ENCODE data around the gene MAP3K6.
"Not testable (repeated sequence)": the region's sequence is repeated elsewhere in the genome, so short reads cannot be mapped to it uniquely, and the experiment has no call there.

Gene MAP3K6

GRCh38 chr1:27391511-27392095 lies 24.8 kb upstream of the MAP3K6 start:
- no peak overlapping the region for H3K27ac ChIP-seq (ENCODE audit: low read depth, low read length)
- H3K4me3 ChIP-seq (ENCODE audit: low read depth in 1 of 5, low read length in 5 of 5) = peak overlapping the region; percentile 42 to 61 (median 54)
- peak overlapping the region in 4 of 5 donors; percentile 1 to 58 (median 16) for H3K9ac ChIP-seq (ENCODE audit: low read length in 5 of 5)
- peaks cover 4 to 48% (median 20%) of the 10 kb centered on the region in 5 donors for H3K4me1 ChIP-seq (ENCODE audit: control insufficient read depth in 5 of 5, insufficient read depth in 5 of 5, low read length in 5 of 5)
- peaks cover 0 to 4% (median 0%) of the 10 kb centered on the region in 5 donors for H3K27me3 ChIP-seq (ENCODE audit: control insufficient read depth in 5 of 5, insufficient read depth in 4 of 5, low read length in 5 of 5)
- H3K36me3 ChIP-seq (ENCODE audit: control insufficient read depth in 5 of 5, insufficient read depth in 5 of 5, low read length in 5 of 5) = no peaks in the 10 kb centered on the region
- no peaks in the 10 kb centered on the region for H3K9me3 ChIP-seq (ENCODE audit: control insufficient read depth in 5 of 5, low read length in 5 of 5)

GRCh38 chr1:27388337-27389005 lies 21.7 kb upstream of the MAP3K6 start:
- H3K4me3 ChIP-seq (ENCODE audit: low read depth in 1 of 5, low read length in 5 of 5) = no peak overlapping the region
- peaks cover 4 to 39% (median 16%) of the 10 kb centered on the region in 5 donors for H3K4me1 ChIP-seq (ENCODE audit: control insufficient read depth in 5 of 5, insufficient read depth in 5 of 5, low read length in 5 of 5)
- H3K9me3 ChIP-seq (ENCODE audit: control insufficient read depth in 5 of 5, low read length in 5 of 5) = no peaks in the 10 kb centered on the region
- peaks cover 0 to 4% (median 0%) of the 10 kb centered on the region in 5 donors for H3K27me3 ChIP-seq (ENCODE audit: control insufficient read depth in 5 of 5, insufficient read depth in 4 of 5, low read length in 5 of 5)
- H3K36me3 ChIP-seq (ENCODE audit: control insufficient read depth in 5 of 5, insufficient read depth in 5 of 5, low read length in 5 of 5) = no peaks in the 10 kb centered on the region
- no peak overlapping the region for H3K27ac ChIP-seq (ENCODE audit: low read depth, low read length)
- H3K9ac ChIP-seq (ENCODE audit: low read length in 5 of 5) = peak overlapping the region in 1 of 5 donors; percentile 33

GRCh38 chr1:27384797-27385196 lies 18.0 kb upstream of the MAP3K6 start:
- not testable (repeated sequence) for H3K9ac ChIP-seq (ENCODE audit: low read length in 5 of 5); H3K36me3 ChIP-seq (ENCODE audit: control insufficient read depth in 5 of 5, insufficient read depth in 5 of 5, low read length in 5 of 5); H3K27me3 ChIP-seq (ENCODE audit: control insufficient read depth in 5 of 5, insufficient read depth in 4 of 5, low read length in 5 of 5); H3K4me3 ChIP-seq (ENCODE audit: low read depth in 1 of 5, low read length in 5 of 5); H3K9me3 ChIP-seq (ENCODE audit: control insufficient read depth in 5 of 5, low read length in 5 of 5); H3K27ac ChIP-seq (ENCODE audit: low read depth, low read length)
- H3K4me1 ChIP-seq (ENCODE audit: control insufficient read depth in 5 of 5, insufficient read depth in 5 of 5, low read length in 5 of 5) = peaks cover 0 to 14% (median 0%) of the 10 kb centered on the region in 5 donors

- no peak overlapping the region for H3K27ac ChIP-seq (ENCODE audit: low read depth, low read length)
- no peak overlapping the region for H3K4me3 ChIP-seq (ENCODE audit: low read depth in 1 of 5, low read length in 5 of 5)
- no peaks in the 10 kb centered on the region for H3K9me3 ChIP-seq (ENCODE audit: control insufficient read depth in 5 of 5, low read length in 5 of 5)
- peaks cover 0 to 9% (median 0%) of the 10 kb centered on the region in 5 donors for H3K27me3 ChIP-seq (ENCODE audit: control insufficient read depth in 5 of 5, insufficient read depth in 4 of 5, low read length in 5 of 5)
- no peak overlapping the region for H3K9ac ChIP-seq (ENCODE audit: low read length in 5 of 5)
- H3K36me3 ChIP-seq (ENCODE audit: control insufficient read depth in 5 of 5, insufficient read depth in 5 of 5, low read length in 5 of 5) = no peaks in the 10 kb centered on the region
- peaks cover 0 to 9% (median 0%) of the 10 kb centered on the region in 5 donors for H3K4me1 ChIP-seq (ENCODE audit: control insufficient read depth in 5 of 5, insufficient read depth in 5 of 5, low read length in 5 of 5)
Measured at GRCh38 chr1:27383661-27384060, 16.9 kb upstream of the MAP3K6 start.

- Histone ChIP-seq H3K36me3 (ENCODE audit: control insufficient read depth in 5 of 5, insufficient read depth in 5 of 5, low read length in 5 of 5) (no peaks in the 10 kb centered on the region), H3K4me3 (ENCODE audit: low read depth in 1 of 5, low read length in 5 of 5) (no peak within 1 kb of the TSS), H3K4me1 (ENCODE audit: control insufficient read depth in 5 of 5, insufficient read depth in 5 of 5, low read length in 5 of 5) (peaks cover 0 to 3% (median 0%) of the 10 kb centered on the region in 5 donors), H3K27ac (ENCODE audit: low read depth, low read length) (no peak within 1 kb of the TSS), H3K27me3 (ENCODE audit: control insufficient read depth in 5 of 5, insufficient read depth in 4 of 5, low read length in 5 of 5) (peaks cover 0 to 9% (median 0%) of the 10 kb centered on the region in 5 donors), H3K9me3 (ENCODE audit: control insufficient read depth in 5 of 5, low read length in 5 of 5) (no peaks in the 10 kb centered on the region), H3K9ac (ENCODE audit: low read length in 5 of 5) (no peak within 1 kb of the TSS)
Measured at GRCh38 chr1:27383039-27383605, 16.4 kb upstream of the MAP3K6 start, which contains the start of gene CD164L2. TSS of gene CD164L2 (minus strand) at chr1:27383333. CDS start at chr1:27383239, 94 bp downstream.

- no peak overlapping the region for H3K9ac ChIP-seq (ENCODE audit: low read length in 5 of 5)
- H3K36me3 ChIP-seq (ENCODE audit: control insufficient read depth in 5 of 5, insufficient read depth in 5 of 5, low read length in 5 of 5) = no peaks in the 10 kb centered on the region
- H3K4me1 ChIP-seq (ENCODE audit: control insufficient read depth in 5 of 5, insufficient read depth in 5 of 5, low read length in 5 of 5) = peaks cover 0 to 8% (median 0%) of the 10 kb centered on the region in 5 donors
- no peak overlapping the region for H3K27ac ChIP-seq (ENCODE audit: low read depth, low read length)
- H3K27me3 ChIP-seq (ENCODE audit: control insufficient read depth in 5 of 5, insufficient read depth in 4 of 5, low read length in 5 of 5) = peaks cover 0 to 9% (median 0%) of the 10 kb centered on the region in 5 donors
- no peak overlapping the region for H3K4me3 ChIP-seq (ENCODE audit: low read depth in 1 of 5, low read length in 5 of 5)
- H3K9me3 ChIP-seq (ENCODE audit: control insufficient read depth in 5 of 5, low read length in 5 of 5) = no peaks in the 10 kb centered on the region
Measured at GRCh38 chr1:27381969-27382762, 15.4 kb upstream of the MAP3K6 start.

- H3K27ac ChIP-seq (ENCODE audit: low read depth, low read length) = no peak overlapping the region
Measured at GRCh38 chr1:27380766-27381733, 14.3 kb upstream of the MAP3K6 start.

GRCh38 chr1:27380224-27380623 lies 13.5 kb upstream of the MAP3K6 start:
- Histone ChIP-seq H3K4me3 (ENCODE audit: low read depth in 1 of 5, low read length in 5 of 5) (no peak overlapping the region), H3K9ac (ENCODE audit: low read length in 5 of 5) (no peak overlapping the region), H3K4me1 (ENCODE audit: control insufficient read depth in 5 of 5, insufficient read depth in 5 of 5, low read length in 5 of 5) (peaks cover 0 to 22% (median 2%) of the 10 kb centered on the region in 5 donors), H3K36me3 (ENCODE audit: control insufficient read depth in 5 of 5, insufficient read depth in 5 of 5, low read length in 5 of 5) (no peaks in the 10 kb centered on the region), H3K9me3 (ENCODE audit: control insufficient read depth in 5 of 5, low read length in 5 of 5) (no peaks in the 10 kb centered on the region), H3K27ac (ENCODE audit: low read depth, low read length) (no peak overlapping the region), H3K27me3 (ENCODE audit: control insufficient read depth in 5 of 5, insufficient read depth in 4 of 5, low read length in 5 of 5) (peaks cover 0 to 9% (median 0%) of the 10 kb centered on the region in 5 donors)

More at GRCh38 chr1:27380766-27381733, 14.3 kb upstream of the MAP3K6 start:
- peak overlapping the region in 1 of 5 donors; percentile 16 for H3K9ac ChIP-seq (ENCODE audit: low read length in 5 of 5)
- no peaks in the 10 kb centered on the region for H3K36me3 ChIP-seq (ENCODE audit: control insufficient read depth in 5 of 5, insufficient read depth in 5 of 5, low read length in 5 of 5)
- no peaks in the 10 kb centered on the region for H3K9me3 ChIP-seq (ENCODE audit: control insufficient read depth in 5 of 5, low read length in 5 of 5)
- H3K4me1 ChIP-seq (ENCODE audit: control insufficient read depth in 5 of 5, insufficient read depth in 5 of 5, low read length in 5 of 5) = peaks cover 0 to 14% (median 0%) of the 10 kb centered on the region in 5 donors
- peaks cover 0 to 9% (median 0%) of the 10 kb centered on the region in 5 donors for H3K27me3 ChIP-seq (ENCODE audit: control insufficient read depth in 5 of 5, insufficient read depth in 4 of 5, low read length in 5 of 5)
- H3K4me3 ChIP-seq (ENCODE audit: low read depth in 1 of 5, low read length in 5 of 5) = no peak overlapping the region

- Histone ChIP-seq H3K4me1 (ENCODE audit: control insufficient read depth in 5 of 5, insufficient read depth in 5 of 5, low read length in 5 of 5) (peaks cover 0 to 27% (median 2%) of the 10 kb centered on the region in 5 donors), H3K27ac (ENCODE audit: low read depth, low read length) (no peak overlapping the region), H3K36me3 (ENCODE audit: control insufficient read depth in 5 of 5, insufficient read depth in 5 of 5, low read length in 5 of 5) (no peaks in the 10 kb centered on the region), H3K9me3 (ENCODE audit: control insufficient read depth in 5 of 5, low read length in 5 of 5) (no peaks in the 10 kb centered on the region), H3K9ac (ENCODE audit: low read length in 5 of 5) (peak overlapping the region in 1 of 5 donors; percentile 55), H3K4me3 (ENCODE audit: low read depth in 1 of 5, low read length in 5 of 5) (no peak overlapping the region), H3K27me3 (ENCODE audit: control insufficient read depth in 5 of 5, insufficient read depth in 4 of 5, low read length in 5 of 5) (peaks cover 0 to 9% (median 0%) of the 10 kb centered on the region in 5 donors)
Measured at GRCh38 chr1:27379564-27380122, 12.9 kb upstream of the MAP3K6 start.
